ENCODE data around the gene CTTNBP2. TPM values are rescaled to one million over a fixed set of nuclear protein-coding genes. Genes with fewer than 3 reads are reported as not detected.

Gene CTTNBP2
- total and polyA plus RNA-seq, 2 of the 4 experiments (the other 2 are of a cell fraction), result 6.6 to 11.3 TPM

- TF ChIP-seq POLR2A (IDR thresholded peaks at IDR 0.05; ENCODE audit: low read depth, low read length), result no peak
- no peak for TF ChIP-seq CEBPB (IDR thresholded peaks at IDR 0.05; ENCODE audit: low read depth, low read length)
- TF ChIP-seq SMC3 (IDR thresholded peaks at IDR 0.05; ENCODE audit: low read depth, low read length), result no peak
- TF ChIP-seq CHD1 (IDR thresholded peaks at IDR 0.05; ENCODE audit: low read depth, low read length), result no peak
- TF ChIP-seq USF2 (IDR thresholded peaks at IDR 0.05; ENCODE audit: low read depth, low read length), result no peak
- TF ChIP-seq MAZ (IDR thresholded peaks at IDR 0.05; ENCODE audit: borderline replicate concordance, low read depth, low read length), result no peak
- TF ChIP-seq RFX5 (IDR thresholded peaks at IDR 0.05; ENCODE audit: low read depth, low read length), result no peak
- no peak for TF ChIP-seq MAFK (IDR thresholded peaks at IDR 0.05; ENCODE audit: low read depth, low read length)
- no peak for TF ChIP-seq NFE2L2 (IDR thresholded peaks at IDR 0.05; ENCODE audit: low read depth, low read length)
- no peak for TF ChIP-seq ELK1 (IDR thresholded peaks at IDR 0.05; ENCODE audit: borderline replicate concordance, low read depth, low read length)
- TF ChIP-seq RCOR1 (IDR thresholded peaks at IDR 0.05; ENCODE audit: insufficient replicate concordance, low read length), result no peak
- TF ChIP-seq CTCF (conservative IDR thresholded peaks at IDR 0.05; ENCODE audit: low read depth, low read length), result no peak
- no peak for TF ChIP-seq FOS (IDR thresholded peaks at IDR 0.05; ENCODE audit: low read depth, low read length)
- no peak for TF ChIP-seq BHLHE40 (IDR thresholded peaks at IDR 0.05; ENCODE audit: low read depth, low read length)
These were observed 109.2 kb downstream of the CTTNBP2 start for GRCh38 chr7:117764031-117764430.

More at GRCh38 chr7:117764031-117764430, 109.2 kb downstream of the CTTNBP2 start:
- ATAC-seq (ENCODE audit: low read depth) (no peak), DNase-seq (no peak)
- Histone ChIP-seq H3K14ac (replicated peaks; ENCODE audit: low read depth, low read length) (no peak overlapping the region), H3K4me2 (ENCODE audit: low read depth, low read length) (no peak overlapping the region), H4K8ac (ENCODE audit: low read depth in 2 of 2, low read length in 2 of 2) (no peak overlapping the region), H2BK15ac (ENCODE audit: low read depth, low read length) (no peak overlapping the region), H4K91ac (ENCODE audit: insufficient read depth, low read depth, low read length) (no peak overlapping the region), H2AFZ (replicated peaks; ENCODE audit: low read length, poor library complexity) (no peak overlapping the region), H3K36me3 (ENCODE audit: control insufficient read depth, insufficient read depth, low read length) (no peaks in the 10 kb centered on the region; the same call in 1 of the 2 replicates), H2BK5ac (ENCODE audit: low read depth, low read length, poor library complexity, severe bottlenecking) (no peak overlapping the region), H3K56ac (ENCODE audit: extremely low read depth, insufficient read depth, low read length) (no peak overlapping the region; the same call in 1 of the 2 replicates), H3K9me3 (ENCODE audit: control insufficient read depth, insufficient read depth, low read length) (no peaks in the 10 kb centered on the region), H3K27me3 (ENCODE audit: control insufficient read depth, insufficient read depth, low read length) (no peaks in the 10 kb centered on the region), H3K4me1 (ENCODE audit: control insufficient read depth, insufficient read depth, low read length) (peaks cover 2% of the 10 kb centered on the region), H3K18ac (ENCODE audit: low read depth, low read length) (no peak overlapping the region), H3K4me3 (ENCODE audit: insufficient read depth, low read depth, low read length) (no peak overlapping the region), H4K5ac (ENCODE audit: low read depth, low read length) (no peak overlapping the region), H2BK120ac (ENCODE audit: low read depth, low read length) (no peak overlapping the region), H2BK20ac (ENCODE audit: low read depth, low read length) (no peak overlapping the region), H2AK9ac (replicated peaks; ENCODE audit: low read depth, low read length, poor library complexity) (no peak overlapping the region), H3K27ac (ENCODE audit: insufficient read depth, low read length) (no peak overlapping the region), H3K9ac (ENCODE audit: low read depth, low read length) (no peak overlapping the region), H3K9me1 (ENCODE audit: insufficient read depth, low read length) (no peaks in the 10 kb centered on the region), H3K23ac (ENCODE audit: low read depth, low read length) (0 out of 2 replicates have a peak overlapping the region, but pooled peaks have one; percentile 12), H3K4ac (ENCODE audit: low read depth, low read length) (no peak overlapping the region), H4K20me1 (ENCODE audit: insufficient read depth, low read length) (no peaks in the 10 kb centered on the region), H3K79me1 (ENCODE audit: low read depth in 1 of 2, low read length in 2 of 2) (no peaks in the 10 kb centered on the region), H2AK5ac (ENCODE audit: low read depth, low read length) (no peak overlapping the region)
- no TSS peak for BruUV-seq (replicated peaks)
- ChIA-PET CTCF (no interaction called here), POLR2A (ENCODE audit: unreplicated experiment) (no interaction called here)
- dilution Hi-C loops (cut with HindIII; ENCODE audit: low sequenced_read_pairs, unreplicated experiment) (no loop called here), intact Hi-C loops (cut with micrococcal nuclease) (no loop called here), in situ Hi-C loops (cut with MboI; ENCODE audit: low sequenced_read_pairs) (loop anchor here (25.0 kb wide), 1 partner anchor 323 kb away; no protein-coding TSS in a partner anchor)
- no CpG with 5 or more reads among the region's 1 CpG for WGBS, 2 experiments (ENCODE audit: extremely low coverage in 2 of 2, insufficient read length in 1 of 2)
